Smooth muscle cell (in vitro differentiated cells): Measurements from ENCODE around the gene KCNE1. TPM values are rescaled to one million over a fixed set of nuclear protein-coding genes. Genes with fewer than 3 reads are reported as not detected.

Experiments used
- DNase-seq: peaks from one replicate; lab custom pipeline; 2025; ENCODE audit not compliant: unreplicated experiment; lab: John Stamatoyannopoulos, UW
- H2AFZ ChIP-seq: fragments of 200-600 bp; sonication (generic); 2 replicates; pipeline ENCODE4 v1.6.0; 2016; ENCODE audit warnings: antibody characterized with exemption, low read depth, mild to moderate bottlenecking
- H3F3A ChIP-seq: fragments of 200-600 bp; sonication (generic); 2 replicates; pipeline ENCODE4 v1.6.0; 2017; ENCODE audit warnings: antibody characterized with exemption, low read depth
- H3K27ac ChIP-seq: fragments of 200-600 bp; sonication (generic); 2 replicates; pipeline ENCODE4 v1.5.1; 2016; ENCODE audit warnings: low read depth, mild to moderate bottlenecking
- H3K27me3 ChIP-seq: fragments of 200-600 bp; sonication (generic); 2 replicates; pipeline ENCODE4 v1.6.1; 2016; ENCODE audit warnings: low read depth, mild to moderate bottlenecking
- H3K36me3 ChIP-seq: fragments of 200-600 bp; sonication (generic); 2 replicates; pipeline ENCODE4 v1.5.1; 2016; ENCODE audit warnings: low read depth
- H3K4me1 ChIP-seq: fragments of 200-600 bp; sonication (generic); 2 replicates; pipeline ENCODE4 v1.5.1; 2016; ENCODE audit warnings: low read depth
- H3K4me2 ChIP-seq: fragments of 200-600 bp; sonication (generic); 2 replicates; pipeline ENCODE4 v1.6.0; 2016; ENCODE audit warnings: mild to moderate bottlenecking
- H3K4me3 ChIP-seq: fragments of 200-600 bp; sonication (generic); 2 replicates; pipeline ENCODE4 v1.5.1; 2016; ENCODE audit warnings: mild to moderate bottlenecking
- H3K79me2 ChIP-seq: fragments of 200-600 bp; sonication (generic); 2 replicates; pipeline ENCODE4 v1.6.0; 2016; ENCODE audit warnings: low read depth, mild to moderate bottlenecking
- H3K9ac ChIP-seq: fragments of 200-600 bp; sonication (generic); 2 replicates; pipeline ENCODE4 v1.6.0; 2016; ENCODE audit warnings: low read depth
- H3K9me3 ChIP-seq: fragments of 200-600 bp; sonication (generic); replicated peaks from 2 replicates; pipeline ENCODE4 v1.5.1; 2016; ENCODE audit warnings: low read depth
- H4K20me1 ChIP-seq: fragments of 200-600 bp; sonication (generic); 2 replicates; pipeline ENCODE4 v1.6.0; 2016; ENCODE audit warnings: low read depth
- CTCF ChIP-seq: fragments of 200-600 bp; sonication (generic); IDR thresholded peaks from 2 replicates; pipeline ENCODE4 v1.5.1; 2017; ENCODE audit warnings: borderline replicate concordance, mild to moderate bottlenecking, antibody characterized with exemption; ENCODE audit not compliant: insufficient read depth, poor library complexity, severe bottlenecking
- WGBS: methylation state at CpG from one replicate; pipeline ENCODE4 v1.1.7; 2016; ENCODE audit warnings: low lambda C conversion rate; 5-methylcytosine and 5-hydroxymethylcytosine counted together
- polyA plus RNA-seq: library from polyadenylated mRNA; unstranded; fragments of >200 nt; fragmentation: Nextera tagmentation; extraction: Ambion mirVana; gene quantifications from 2 replicates; pipeline ENCODE4 v1.2.1, GENCODE V29; 2016
- total RNA-seq: library from RNA; depleted of rRNA; stranded (reverse); fragments of >200 nt; gene quantifications from 2 replicates; pipeline ENCODE4 v1.2.3, GENCODE V29; 2014

Gene KCNE1
- total and polyA plus RNA-seq, 2 experiments from 2014 or later: 0.16 TPM; not detected in 1

- no peak overlapping the region for H3K4me2 ChIP-seq
- H3K9ac ChIP-seq: no peak overlapping the region
- H3K27me3 ChIP-seq: no peaks in the 10 kb centered on the region
- no peak for DNase-seq
- H3K4me1 ChIP-seq: peaks cover 3% of the 10 kb centered on the region
- H3K27ac ChIP-seq: no peak overlapping the region
- no peaks in the 10 kb centered on the region for H3K9me3 ChIP-seq
- no peaks in the 10 kb centered on the region for H4K20me1 ChIP-seq
- no peaks in the 10 kb centered on the region for H3K79me2 ChIP-seq
- H2AFZ ChIP-seq: no peak overlapping the region
- no peaks in the 10 kb centered on the region for H3F3A ChIP-seq
- no peak overlapping the region for H3K4me3 ChIP-seq
- no peaks in the 10 kb centered on the region for H3K36me3 ChIP-seq
- 76% methylated on average over 4 of the region's 4 CpGs for WGBS
- no peak for TF ChIP-seq CTCF
Measured at GRCh38 chr21:34519016-34519415, 7.0 kb upstream of the KCNE1 start.

GRCh38 chr21:34518301-34518700 is 6.3 kb upstream of the KCNE1 start:
- no peak overlapping the region for H2AFZ ChIP-seq
- H3K27ac ChIP-seq: no peak overlapping the region
- 93% methylated on average over 5 of the region's 5 CpGs for WGBS
- no peaks in the 10 kb centered on the region for H4K20me1 ChIP-seq
- no peak overlapping the region for H3K4me2 ChIP-seq
- H3K9ac ChIP-seq: no peak overlapping the region
- no peaks in the 10 kb centered on the region for H3K9me3 ChIP-seq
- no peak for TF ChIP-seq CTCF
- H3K4me1 ChIP-seq: peaks cover 3% of the 10 kb centered on the region
- no peaks in the 10 kb centered on the region for H3K27me3 ChIP-seq
- no peak for DNase-seq
- no peaks in the 10 kb centered on the region for H3K36me3 ChIP-seq
- H3K4me3 ChIP-seq: no peak overlapping the region
- no peaks in the 10 kb centered on the region for H3F3A ChIP-seq
- no peaks in the 10 kb centered on the region for H3K79me2 ChIP-seq

- H4K20me1 ChIP-seq: no peaks in the 10 kb centered on the region
- no peaks in the 10 kb centered on the region for H3K27me3 ChIP-seq
- no peak overlapping the region for H3K4me3 ChIP-seq
- no peak for DNase-seq
- no peak for TF ChIP-seq CTCF
- no peaks in the 10 kb centered on the region for H3K79me2 ChIP-seq
- 91% methylated on average over 22 of the region's 22 CpGs for WGBS
- no peak overlapping the region for H3K9ac ChIP-seq
- H3K4me1 ChIP-seq: peaks cover 3% of the 10 kb centered on the region
- H3K36me3 ChIP-seq: no peaks in the 10 kb centered on the region
- H3K27ac ChIP-seq: no peak overlapping the region
- H3K4me2 ChIP-seq: no peak overlapping the region
- no peak overlapping the region for H2AFZ ChIP-seq
- H3K9me3 ChIP-seq: no peaks in the 10 kb centered on the region
- H3F3A ChIP-seq: no peaks in the 10 kb centered on the region
Measured at GRCh38 chr21:34517491-34518245, 5.7 kb upstream of the KCNE1 start.

GRCh38 chr21:34517039-34517438 is 5.0 kb upstream of the KCNE1 start:
- no peak for TF ChIP-seq CTCF
- H3K36me3 ChIP-seq: no peaks in the 10 kb centered on the region
- no peaks in the 10 kb centered on the region for H3K79me2 ChIP-seq
- H3K27ac ChIP-seq: no peak overlapping the region
- no peaks in the 10 kb centered on the region for H3F3A ChIP-seq
- no peaks in the 10 kb centered on the region for H3K9me3 ChIP-seq
- H2AFZ ChIP-seq: no peak overlapping the region
- no peak for DNase-seq
- H3K27me3 ChIP-seq: no peaks in the 10 kb centered on the region
- H4K20me1 ChIP-seq: no peaks in the 10 kb centered on the region
- WGBS: 78% methylated on average over 5 of the region's 5 CpGs
- H3K4me1 ChIP-seq: peaks cover 3% of the 10 kb centered on the region
- no peak overlapping the region for H3K4me3 ChIP-seq
- H3K9ac ChIP-seq: no peak overlapping the region
- no peak overlapping the region for H3K4me2 ChIP-seq
